ENCODE results near the gene NAPG.

DNA sequence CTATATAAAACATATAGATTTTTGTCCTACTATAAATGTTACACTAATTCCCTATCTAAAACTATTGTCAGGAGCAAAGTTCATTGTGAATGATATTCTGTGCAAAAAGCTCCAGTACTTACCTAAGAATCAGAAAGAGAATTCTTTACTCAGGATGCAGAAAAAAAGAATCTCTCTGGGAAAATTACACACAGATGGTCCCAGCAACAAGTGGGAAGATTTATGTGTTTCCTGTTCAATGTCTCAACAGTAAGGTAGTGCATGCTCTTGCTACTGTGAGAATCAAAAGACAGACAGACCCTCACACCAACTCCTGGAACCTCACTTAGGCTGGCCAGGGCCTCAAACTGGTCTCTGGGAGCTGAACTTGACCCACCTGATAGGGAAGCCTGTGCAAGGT lies 11.2 kb upstream of the NAPG start:
- TF ChIP-seq GATAD2A (IDR thresholded peaks at IDR 0.05), result no peak
- no peak for TF ChIP-seq HDAC2 (IDR thresholded peaks at IDR 0.05)
- TF ChIP-seq, protein P1, sequence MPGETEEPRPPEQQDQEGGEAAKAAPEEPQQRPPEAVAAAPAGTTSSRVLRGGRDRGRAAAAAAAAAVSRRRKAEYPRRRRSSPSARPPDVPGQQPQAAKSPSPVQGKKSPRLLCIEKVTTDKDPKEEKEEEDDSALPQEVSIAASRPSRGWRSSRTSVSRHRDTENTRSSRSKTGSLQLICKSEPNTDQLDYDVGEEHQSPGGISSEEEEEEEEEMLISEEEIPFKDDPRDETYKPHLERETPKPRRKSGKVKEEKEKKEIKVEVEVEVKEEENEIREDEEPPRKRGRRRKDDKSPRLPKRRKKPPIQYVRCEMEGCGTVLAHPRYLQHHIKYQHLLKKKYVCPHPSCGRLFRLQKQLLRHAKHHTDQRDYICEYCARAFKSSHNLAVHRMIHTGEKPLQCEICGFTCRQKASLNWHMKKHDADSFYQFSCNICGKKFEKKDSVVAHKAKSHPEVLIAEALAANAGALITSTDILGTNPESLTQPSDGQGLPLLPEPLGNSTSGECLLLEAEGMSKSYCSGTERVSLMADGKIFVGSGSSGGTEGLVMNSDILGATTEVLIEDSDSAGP (CRISPR knock-in tag; IDR thresholded peaks at IDR 0.05), result no peak
- TF ChIP-seq MED1 (CRISPR knock-in tag; IDR thresholded peaks at IDR 0.05; ENCODE audit: borderline replicate concordance), result no peak
- TF ChIP-seq, protein P2, sequence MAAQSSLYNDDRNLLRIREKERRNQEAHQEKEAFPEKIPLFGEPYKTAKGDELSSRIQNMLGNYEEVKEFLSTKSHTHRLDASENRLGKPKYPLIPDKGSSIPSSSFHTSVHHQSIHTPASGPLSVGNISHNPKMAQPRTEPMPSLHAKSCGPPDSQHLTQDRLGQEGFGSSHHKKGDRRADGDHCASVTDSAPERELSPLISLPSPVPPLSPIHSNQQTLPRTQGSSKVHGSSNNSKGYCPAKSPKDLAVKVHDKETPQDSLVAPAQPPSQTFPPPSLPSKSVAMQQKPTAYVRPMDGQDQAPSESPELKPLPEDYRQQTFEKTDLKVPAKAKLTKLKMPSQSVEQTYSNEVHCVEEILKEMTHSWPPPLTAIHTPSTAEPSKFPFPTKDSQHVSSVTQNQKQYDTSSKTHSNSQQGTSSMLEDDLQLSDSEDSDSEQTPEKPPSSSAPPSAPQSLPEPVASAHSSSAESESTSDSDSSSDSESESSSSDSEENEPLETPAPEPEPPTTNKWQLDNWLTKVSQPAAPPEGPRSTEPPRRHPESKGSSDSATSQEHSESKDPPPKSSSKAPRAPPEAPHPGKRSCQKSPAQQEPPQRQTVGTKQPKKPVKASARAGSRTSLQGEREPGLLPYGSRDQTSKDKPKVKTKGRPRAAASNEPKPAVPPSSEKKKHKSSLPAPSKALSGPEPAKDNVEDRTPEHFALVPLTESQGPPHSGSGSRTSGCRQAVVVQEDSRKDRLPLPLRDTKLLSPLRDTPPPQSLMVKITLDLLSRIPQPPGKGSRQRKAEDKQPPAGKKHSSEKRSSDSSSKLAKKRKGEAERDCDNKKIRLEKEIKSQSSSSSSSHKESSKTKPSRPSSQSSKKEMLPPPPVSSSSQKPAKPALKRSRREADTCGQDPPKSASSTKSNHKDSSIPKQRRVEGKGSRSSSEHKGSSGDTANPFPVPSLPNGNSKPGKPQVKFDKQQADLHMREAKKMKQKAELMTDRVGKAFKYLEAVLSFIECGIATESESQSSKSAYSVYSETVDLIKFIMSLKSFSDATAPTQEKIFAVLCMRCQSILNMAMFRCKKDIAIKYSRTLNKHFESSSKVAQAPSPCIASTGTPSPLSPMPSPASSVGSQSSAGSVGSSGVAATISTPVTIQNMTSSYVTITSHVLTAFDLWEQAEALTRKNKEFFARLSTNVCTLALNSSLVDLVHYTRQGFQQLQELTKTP (IDR thresholded peaks at IDR 0.05; ENCODE audit: low read depth in 1 of 2, partially characterized antibody in 2 of 2), result no peak
- TF ChIP-seq POLR2AphosphoS5 (IDR thresholded peaks at IDR 0.05; ENCODE audit: control insufficient read depth, insufficient read depth, low read depth, low read length), result no peak
- TF ChIP-seq DACH1 (IDR thresholded peaks at IDR 0.05; ENCODE audit: partially characterized antibody), result no peak
- TF ChIP-seq, protein P3, sequence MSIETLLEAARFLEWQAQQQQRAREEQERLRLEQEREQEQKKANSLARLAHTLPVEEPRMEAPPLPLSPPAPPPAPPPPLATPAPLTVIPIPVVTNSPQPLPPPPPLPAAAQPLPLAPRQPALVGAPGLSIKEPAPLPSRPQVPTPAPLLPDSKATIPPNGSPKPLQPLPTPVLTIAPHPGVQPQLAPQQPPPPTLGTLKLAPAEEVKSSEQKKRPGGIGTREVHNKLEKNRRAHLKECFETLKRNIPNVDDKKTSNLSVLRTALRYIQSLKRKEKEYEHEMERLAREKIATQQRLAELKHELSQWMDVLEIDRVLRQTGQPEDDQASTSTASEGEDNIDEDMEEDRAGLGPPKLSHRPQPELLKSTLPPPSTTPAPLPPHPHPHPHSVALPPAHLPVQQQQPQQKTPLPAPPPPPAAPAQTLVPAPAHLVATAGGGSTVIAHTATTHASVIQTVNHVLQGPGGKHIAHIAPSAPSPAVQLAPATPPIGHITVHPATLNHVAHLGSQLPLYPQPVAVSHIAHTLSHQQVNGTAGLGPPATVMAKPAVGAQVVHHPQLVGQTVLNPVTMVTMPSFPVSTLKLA (conservative IDR thresholded peaks at IDR 0.05), result no peak
- no peak for TF ChIP-seq SIX5 (IDR thresholded peaks at IDR 0.05; ENCODE audit: borderline replicate concordance in 1 of 2, insufficient read depth in 1 of 2, low read depth in 1 of 2, low read length in 2 of 2)
- TF ChIP-seq RBFOX2 (IDR thresholded peaks at IDR 0.05; ENCODE audit: low read depth, low read length), result no peak
- TF ChIP-seq, protein P4, sequence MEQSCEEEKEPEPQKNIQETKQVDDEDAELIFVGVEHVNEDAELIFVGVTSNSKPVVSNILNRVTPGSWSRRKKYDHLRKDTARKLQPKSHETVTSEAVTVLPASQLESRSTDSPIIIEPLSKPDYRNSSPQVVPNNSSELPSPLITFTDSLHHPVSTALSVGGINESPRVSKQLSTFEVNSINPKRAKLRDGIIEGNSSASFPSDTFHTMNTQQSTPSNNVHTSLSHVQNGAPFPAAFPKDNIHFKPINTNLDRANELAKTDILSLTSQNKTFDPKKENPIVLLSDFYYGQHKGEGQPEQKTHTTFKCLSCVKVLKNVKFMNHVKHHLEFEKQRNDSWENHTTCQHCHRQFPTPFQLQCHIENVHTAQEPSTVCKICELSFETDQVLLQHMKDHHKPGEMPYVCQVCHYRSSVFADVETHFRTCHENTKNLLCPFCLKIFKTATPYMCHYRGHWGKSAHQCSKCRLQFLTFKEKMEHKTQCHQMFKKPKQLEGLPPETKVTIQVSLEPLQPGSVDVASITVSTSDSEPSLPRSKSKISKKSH (CRISPR knock-in tag; IDR thresholded peaks at IDR 0.05), result no peak
- no peak for TF ChIP-seq ZNF197 (CRISPR knock-in tag; IDR thresholded peaks at IDR 0.05; ENCODE audit: low read depth)
